HL-60 (cell line): ENCODE data around the gene SLC22A31.

Experiments used
- TF ChIP-seq, protein P1 (sequence below): IDR thresholded peaks from one replicate; pipeline ENCODE4 v1.5.1; 2011; ENCODE audit warnings: low read length, control low read depth, inconsistent platforms; ENCODE audit not compliant: insufficient read depth
- TF ChIP-seq, protein P2 (sequence below): IDR thresholded peaks from 2 replicates; pipeline ENCODE4 v1.6.1; 2012; ENCODE audit warnings: low read depth; ENCODE audit not compliant: insufficient replicate concordance

GRCh38 chr16:89161763-89162713 lies 38.3 kb downstream of the SLC22A31 start:
- TF ChIP-seq, protein P1, sequence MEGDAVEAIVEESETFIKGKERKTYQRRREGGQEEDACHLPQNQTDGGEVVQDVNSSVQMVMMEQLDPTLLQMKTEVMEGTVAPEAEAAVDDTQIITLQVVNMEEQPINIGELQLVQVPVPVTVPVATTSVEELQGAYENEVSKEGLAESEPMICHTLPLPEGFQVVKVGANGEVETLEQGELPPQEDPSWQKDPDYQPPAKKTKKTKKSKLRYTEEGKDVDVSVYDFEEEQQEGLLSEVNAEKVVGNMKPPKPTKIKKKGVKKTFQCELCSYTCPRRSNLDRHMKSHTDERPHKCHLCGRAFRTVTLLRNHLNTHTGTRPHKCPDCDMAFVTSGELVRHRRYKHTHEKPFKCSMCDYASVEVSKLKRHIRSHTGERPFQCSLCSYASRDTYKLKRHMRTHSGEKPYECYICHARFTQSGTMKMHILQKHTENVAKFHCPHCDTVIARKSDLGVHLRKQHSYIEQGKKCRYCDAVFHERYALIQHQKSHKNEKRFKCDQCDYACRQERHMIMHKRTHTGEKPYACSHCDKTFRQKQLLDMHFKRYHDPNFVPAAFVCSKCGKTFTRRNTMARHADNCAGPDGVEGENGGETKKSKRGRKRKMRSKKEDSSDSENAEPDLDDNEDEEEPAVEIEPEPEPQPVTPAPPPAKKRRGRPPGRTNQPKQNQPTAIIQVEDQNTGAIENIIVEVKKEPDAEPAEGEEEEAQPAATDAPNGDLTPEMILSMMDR, result no peak
- TF ChIP-seq, protein P2, sequence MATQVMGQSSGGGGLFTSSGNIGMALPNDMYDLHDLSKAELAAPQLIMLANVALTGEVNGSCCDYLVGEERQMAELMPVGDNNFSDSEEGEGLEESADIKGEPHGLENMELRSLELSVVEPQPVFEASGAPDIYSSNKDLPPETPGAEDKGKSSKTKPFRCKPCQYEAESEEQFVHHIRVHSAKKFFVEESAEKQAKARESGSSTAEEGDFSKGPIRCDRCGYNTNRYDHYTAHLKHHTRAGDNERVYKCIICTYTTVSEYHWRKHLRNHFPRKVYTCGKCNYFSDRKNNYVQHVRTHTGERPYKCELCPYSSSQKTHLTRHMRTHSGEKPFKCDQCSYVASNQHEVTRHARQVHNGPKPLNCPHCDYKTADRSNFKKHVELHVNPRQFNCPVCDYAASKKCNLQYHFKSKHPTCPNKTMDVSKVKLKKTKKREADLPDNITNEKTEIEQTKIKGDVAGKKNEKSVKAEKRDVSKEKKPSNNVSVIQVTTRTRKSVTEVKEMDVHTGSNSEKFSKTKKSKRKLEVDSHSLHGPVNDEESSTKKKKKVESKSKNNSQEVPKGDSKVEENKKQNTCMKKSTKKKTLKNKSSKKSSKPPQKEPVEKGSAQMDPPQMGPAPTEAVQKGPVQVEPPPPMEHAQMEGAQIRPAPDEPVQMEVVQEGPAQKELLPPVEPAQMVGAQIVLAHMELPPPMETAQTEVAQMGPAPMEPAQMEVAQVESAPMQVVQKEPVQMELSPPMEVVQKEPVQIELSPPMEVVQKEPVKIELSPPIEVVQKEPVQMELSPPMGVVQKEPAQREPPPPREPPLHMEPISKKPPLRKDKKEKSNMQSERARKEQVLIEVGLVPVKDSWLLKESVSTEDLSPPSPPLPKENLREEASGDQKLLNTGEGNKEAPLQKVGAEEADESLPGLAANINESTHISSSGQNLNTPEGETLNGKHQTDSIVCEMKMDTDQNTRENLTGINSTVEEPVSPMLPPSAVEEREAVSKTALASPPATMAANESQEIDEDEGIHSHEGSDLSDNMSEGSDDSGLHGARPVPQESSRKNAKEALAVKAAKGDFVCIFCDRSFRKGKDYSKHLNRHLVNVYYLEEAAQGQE, result no peak
